ACHN (cell line): Measurements from ENCODE around the gene LRRC25.
"Not testable (repeated sequence)": the region's sequence is repeated elsewhere in the genome, so short reads cannot be mapped to it uniquely, and the experiment has no call there.

Experiments used
- DNase-seq: peaks from one replicate; pipeline ENCODE4 v3.0.0-alpha.2; 2015
- in situ Hi-C: cut with HindIII; loops from 2 replicates; pipeline ENCODE4 v1.10.0; 2017; ENCODE audit warnings: low sequenced_read_pairs, low pct_ligation_motif_present, low pct_unique_long_range_greater_than_20kb

The LRRC25 gene

DNA sequence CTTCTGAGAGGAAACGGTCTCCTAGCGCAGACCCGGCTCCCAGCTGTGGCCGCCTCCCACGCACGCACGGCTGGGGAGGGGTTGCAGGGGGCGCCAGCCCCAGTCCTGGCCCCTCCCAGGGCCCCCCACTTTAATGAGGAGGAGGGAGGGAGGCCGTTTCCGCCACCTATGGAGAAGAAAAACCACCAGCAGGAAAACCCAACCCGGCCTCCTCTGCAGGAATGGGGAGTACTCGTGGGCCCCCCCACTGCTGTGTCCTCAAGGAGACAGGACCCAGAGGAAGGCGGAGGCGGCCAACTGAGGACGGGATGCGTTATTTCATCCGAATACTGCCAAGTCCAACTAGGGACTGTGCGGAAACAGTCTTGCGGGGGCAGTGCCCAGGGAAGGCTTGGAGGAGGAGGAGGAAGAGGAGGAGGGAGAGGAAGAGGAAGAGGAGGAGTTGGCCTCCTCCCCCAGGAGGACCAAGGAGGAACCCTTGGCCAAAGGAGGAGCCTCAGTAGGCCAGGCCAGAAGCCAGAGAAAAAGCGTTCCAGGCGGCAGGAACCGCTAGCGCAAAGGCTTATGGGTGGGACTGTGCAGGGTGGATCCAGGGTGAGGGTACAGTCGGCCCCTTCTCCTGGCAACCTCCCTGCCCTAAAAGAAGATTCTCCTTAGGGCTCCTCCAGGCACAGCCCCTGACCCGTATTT is 17.9 kb upstream of the LRRC25 start:
- in situ Hi-C loops: no loop called here
- no peak for DNase-seq

DNA sequence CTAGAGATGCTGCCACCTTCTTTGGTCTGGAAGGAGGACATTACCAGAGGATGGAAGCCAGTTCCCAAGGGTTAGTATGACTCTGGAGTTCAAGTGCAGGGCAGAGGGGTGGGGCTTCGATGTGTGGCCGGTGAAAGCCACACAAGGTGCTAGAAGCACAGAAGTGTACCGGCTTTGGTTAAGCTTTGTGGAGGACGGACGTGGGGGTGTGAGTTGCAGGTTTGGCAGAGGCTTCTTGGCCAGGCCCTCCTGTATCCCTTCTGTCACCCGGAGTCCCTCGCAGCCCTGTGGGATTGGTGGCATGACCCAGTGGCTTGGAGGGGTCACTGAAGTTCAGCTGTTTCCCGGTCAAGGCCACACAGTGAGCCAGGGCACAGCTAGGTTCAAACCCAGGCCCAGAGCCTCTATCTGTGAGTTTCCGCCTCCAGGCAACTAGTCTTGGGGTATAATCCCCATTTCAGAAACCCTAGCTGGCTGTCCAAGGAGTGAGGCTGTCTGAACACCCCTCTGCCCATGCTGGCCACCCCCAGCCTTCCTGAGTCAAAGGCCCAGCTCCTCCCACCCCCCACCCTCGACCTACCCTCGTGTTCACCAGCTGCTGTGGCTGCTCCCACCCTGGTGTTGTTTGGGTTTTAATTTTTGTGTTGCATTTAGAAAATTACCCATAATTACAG is 17.2 kb upstream of the LRRC25 start:
- no peak for DNase-seq
- in situ Hi-C loops: no loop called here

DNA sequence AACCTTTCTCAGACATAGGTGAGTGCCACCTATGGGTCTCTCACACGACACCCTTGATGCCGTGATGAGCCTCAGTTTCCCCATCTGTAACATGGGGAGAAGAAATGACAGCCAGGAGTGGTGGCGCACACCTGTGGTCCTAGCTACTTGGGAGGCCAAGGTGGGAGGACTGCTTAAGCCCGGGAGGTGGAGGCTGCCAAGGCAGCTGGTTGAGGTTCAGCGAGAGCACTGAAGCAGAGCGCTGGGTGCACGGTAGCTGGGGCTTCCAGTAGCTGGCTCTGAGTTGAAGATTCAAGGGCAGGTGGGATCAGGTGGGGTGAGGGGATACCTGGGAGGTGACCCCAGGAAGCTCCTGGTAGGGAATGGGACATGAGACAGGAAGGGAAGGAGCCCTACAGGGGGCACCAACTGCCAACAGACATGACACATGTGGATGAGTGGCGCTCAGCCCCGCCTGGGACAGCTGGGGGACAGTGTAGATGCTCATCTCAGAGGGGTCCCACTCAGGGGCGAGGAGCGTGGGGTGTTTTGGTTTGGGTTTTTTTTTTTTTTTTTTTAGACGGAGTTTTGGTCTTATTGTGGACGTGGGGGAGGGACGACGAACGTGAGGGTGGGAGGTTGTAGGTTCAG is 15.3 kb upstream of the LRRC25 start:
- no peak for DNase-seq
- in situ Hi-C loops: no loop called here

DNA sequence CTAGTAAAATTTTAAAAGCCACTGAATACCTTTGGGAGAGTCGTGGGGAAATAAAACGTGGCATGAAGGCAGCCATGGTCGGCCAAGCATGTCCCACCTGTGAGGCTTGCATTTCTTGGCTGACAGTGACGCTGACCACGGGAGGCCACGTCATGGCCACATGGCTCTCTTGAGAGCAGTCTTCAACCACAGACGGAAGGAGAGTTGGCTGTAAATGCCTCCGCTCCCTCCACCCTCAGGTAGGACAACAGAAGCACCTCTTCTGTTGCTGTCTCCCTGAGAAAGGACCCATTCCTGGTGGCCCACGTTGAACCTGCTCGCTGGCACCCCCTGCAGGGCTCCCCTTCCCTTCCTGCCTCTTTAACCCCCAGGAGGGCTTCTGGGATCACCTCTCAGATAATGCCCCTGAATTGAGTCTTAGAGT is 10.6 kb upstream of the LRRC25 start:
- in situ Hi-C loops: no loop called here
- DNase-seq: peak; percentile 95

DNA sequence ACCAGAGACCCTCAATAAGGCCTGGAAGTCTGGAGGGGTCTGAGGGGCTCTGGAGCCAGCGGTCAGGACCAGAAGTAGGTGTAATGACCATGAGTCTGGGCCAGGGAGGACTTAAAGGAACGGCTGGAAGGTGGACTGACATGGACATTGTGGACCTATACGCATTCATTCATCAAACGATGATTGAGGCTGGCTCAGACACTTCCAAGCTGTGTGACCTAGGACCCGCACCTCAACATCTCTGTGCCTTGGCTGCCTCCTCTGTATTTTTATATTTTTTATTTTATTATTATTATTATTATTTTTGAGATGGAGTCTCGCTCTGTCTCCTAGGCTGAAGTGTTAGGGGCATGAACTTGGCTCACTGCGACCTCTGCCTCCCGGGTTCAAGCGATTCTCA is 9.3 kb upstream of the LRRC25 start:
- no peak for DNase-seq
- in situ Hi-C loops: no loop called here

DNA sequence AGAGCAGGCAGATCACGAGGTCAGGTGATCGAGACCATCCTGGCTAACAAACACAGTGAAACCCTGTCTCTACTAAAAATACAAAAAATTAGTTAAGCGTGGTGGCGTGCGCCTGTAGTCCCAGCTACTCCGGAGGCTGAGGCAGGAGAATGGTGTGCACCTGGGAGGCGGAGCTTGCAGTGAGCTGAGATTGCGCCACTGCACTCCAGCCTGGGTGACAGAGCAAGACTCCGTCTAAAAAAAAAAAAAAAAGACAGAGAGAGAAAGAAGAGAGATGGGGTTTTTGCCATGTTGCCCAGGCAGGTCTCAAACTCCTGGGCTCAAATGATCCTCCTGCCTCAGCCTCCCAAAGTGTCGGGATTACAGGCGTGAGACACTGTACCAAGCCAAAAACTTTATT is 8.3 kb upstream of the LRRC25 start:
- in situ Hi-C loops, DNase-seq: not testable (repeated sequence)

DNA sequence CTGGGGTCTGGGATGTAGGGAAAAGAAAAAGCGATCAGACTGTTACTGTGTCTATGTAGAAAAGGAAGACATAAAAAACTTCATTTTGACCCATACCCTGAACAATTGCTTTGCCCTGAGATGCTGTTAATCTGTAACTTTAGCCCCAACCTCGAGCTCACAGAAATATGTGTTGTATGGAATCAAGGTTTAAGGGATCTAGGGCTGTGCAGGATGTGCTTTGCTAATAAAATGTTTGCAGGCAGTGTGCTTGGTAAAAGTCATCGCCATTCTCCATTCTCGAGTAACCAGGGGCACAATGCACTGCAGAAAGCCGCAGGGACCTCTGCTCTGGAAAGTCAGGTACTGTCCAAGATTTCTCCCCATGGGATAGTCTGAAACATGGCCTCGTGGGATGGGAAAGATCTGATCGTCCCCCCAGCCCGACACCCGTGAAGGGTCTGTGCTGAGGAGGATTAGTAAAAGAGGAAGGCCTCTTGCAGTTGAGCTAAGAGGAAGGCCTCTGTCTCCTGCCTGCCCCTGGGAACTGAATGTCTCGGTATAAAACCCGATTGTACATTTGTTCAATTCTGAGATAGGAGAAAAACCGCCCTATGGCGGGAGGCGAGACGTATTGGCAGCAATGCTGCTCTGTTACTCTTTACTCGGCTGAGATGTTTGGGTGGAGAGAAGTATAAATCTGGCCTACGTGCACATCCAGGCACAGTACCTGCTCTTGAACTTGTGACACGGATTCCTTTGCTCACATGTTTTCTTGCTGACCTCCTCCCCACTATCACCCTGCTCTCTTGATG is 5.2 kb upstream of the LRRC25 start:
- in situ Hi-C loops, DNase-seq: not testable (repeated sequence)

DNA sequence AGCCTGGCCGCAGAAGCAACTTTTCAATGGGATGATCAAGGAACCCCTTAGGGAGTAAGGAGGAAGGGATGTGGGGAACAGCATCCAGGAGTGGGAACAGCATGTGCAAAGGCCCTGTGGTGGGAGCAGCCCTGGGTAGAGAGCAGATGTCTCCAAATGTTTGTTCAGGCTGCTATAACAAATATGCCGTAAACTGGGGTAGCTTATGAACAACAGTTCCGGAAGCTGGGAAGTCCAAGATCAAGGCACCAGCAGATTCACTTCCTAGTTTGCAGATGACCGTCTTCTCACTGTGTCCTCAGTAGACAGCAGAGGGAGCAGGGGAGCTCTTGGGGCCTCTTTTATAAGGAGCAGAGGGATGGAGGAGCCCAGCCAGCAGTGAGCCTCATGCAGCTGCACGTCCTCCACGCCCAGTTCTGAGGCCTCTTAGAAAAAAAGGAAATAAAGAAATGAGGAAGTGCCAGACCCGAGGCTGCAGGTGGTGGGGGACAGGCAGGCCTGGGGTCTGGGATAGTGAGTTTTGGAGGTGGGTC is 4.2 kb upstream of the LRRC25 start:
- DNase-seq: peak; percentile 88
- in situ Hi-C loops: no loop called here

DNA sequence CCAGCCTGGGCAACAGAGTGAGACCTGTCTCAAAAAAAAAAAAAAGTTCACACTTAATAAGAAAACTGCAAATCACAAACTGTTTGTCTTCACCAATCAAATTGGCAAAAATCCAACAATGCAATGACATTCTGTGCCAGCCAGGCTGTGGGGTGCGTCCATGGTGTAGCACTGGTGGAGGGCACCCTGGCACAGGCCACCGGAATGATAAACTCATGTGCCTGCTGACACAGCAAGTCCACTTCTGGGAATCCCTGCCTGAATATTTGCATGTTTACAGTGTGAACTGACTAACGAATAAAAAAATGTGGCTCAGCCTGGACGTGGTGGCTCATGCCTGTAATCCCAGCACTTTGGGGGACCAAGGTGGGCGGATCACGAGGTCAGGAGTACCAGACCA is 1.6 kb upstream of the LRRC25 start:
- DNase-seq: no peak
- in situ Hi-C loops: no loop called here

DNA sequence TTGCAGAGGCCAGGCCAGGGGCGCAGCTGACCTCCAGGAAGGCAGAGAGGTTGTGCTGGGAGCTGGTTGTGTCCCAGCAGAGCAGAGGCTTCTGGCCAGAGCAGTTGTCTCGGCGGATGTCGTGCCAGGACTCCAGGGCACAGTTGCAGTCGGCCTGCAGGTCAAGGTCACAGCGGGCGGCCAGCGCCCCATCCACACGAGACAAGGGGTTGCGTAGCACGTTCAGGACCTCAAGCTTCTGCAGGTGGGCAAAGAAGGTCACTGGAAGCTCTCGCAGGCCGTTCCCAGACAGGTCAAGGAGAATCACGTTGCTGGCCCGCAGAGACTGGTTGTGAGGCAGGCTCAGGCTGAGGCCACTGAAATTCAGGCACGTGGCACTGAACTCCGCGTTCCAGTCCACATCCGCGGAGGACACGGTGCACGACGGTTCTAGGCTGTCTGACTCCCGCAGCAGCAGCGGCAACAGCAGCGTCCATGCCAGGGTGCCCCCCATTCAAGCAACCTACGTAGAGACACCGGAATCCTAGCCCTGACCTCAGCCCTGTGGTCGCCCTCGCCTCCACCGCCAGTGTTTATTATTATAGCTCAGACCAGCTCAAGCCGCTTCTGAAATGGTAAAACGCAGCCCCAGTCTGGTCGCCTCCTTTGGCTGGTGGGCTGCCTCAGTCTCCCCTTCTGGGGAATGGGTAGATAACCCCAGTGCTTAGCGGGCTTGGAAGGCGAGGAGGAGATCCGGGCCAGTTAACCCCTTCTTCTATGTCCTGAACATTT is 766 bp downstream of the LRRC25 start:
- in situ Hi-C loops: no loop called here
- DNase-seq: no peak

DNA sequence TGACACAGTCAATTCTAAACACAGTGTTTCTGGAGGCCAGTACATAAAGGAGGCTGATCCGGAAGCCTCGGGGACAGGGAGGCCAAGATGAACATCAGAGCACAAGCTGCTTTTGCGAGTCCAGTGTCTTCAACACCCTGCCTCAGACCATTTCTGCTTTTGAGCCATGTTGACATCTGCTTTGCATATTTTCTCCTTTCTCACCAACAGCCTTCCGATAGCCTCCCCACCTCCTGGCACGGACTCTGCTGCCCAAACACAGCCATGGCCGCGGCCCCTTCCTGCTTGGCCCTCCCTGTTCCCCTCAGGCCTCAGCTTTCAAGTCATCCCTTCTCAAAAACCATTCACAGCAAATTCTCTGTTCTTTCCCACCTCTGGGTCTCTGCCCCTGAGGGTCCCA is 3.6 kb downstream of the LRRC25 start:
- in situ Hi-C loops: no loop called here
- no peak for DNase-seq

DNA sequence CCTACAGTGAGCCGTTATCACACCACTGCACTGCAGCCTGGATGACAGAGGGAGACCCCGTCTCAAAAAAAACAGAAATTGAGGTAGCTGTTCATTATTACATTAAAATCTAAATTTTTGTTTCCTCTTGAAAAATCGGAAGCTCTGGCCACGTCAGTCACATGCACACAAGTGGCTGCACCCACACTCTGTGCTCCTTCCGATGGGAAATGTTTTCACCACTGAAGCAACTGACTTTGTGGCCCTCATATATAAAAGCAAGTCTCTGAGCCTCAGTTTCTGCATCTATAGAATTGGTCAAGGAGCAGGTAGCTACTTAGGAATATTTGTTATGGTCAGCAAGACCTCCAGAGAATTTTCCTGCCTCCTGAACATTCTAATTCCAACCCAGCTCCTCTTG is 4.5 kb downstream of the LRRC25 start:
- no peak for DNase-seq
- in situ Hi-C loops: no loop called here

DNA sequence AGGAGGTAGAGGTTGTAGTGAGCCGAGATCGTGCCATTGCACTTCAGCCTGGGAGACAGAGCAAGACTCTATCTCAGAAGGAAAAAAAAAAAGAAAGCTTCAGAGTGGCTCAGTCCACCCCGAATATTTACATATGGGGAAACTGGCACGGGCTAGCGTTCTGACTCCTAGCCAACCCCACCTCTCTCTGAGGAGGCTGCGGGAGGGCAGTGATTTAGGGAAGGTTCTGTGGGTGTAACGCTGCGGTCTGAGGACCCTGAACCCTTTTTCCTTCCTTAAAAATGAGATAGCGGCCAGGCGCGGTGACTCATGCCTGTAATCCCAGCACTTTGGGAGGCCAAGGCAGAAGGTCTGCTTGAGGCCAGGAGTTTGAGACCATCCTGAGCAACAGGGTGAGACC is 5.0 kb downstream of the LRRC25 start:
- no peak for DNase-seq
- in situ Hi-C loops: no loop called here

DNA sequence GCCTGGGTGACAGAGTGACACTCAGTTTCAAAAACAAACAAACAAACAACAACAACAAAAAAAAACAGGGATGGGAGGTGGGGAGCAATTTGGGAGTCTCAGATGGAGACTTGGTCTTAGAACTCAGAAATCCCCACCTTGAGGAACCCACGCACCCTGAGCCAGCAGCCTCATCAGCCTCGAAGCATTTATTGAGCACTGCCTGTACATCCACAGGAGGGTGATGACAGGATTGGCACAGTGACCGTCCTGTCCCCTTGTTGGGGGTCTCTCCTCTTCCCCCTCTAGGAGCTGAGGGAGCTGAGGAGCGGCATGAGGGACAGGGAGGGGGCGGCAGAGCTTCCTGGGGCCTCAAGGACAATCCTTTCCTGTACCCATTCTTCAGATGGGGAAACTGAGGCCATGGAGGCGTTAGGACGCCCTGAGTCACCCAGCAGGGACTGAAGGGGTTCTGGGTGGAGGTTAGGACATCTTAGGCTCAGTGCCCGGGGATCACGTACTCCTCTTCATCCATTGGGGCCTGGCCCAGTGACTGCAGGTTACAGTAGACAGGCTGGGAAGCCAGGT is 5.8 kb downstream of the LRRC25 start:
- in situ Hi-C loops: no loop called here
- DNase-seq: no peak

DNA sequence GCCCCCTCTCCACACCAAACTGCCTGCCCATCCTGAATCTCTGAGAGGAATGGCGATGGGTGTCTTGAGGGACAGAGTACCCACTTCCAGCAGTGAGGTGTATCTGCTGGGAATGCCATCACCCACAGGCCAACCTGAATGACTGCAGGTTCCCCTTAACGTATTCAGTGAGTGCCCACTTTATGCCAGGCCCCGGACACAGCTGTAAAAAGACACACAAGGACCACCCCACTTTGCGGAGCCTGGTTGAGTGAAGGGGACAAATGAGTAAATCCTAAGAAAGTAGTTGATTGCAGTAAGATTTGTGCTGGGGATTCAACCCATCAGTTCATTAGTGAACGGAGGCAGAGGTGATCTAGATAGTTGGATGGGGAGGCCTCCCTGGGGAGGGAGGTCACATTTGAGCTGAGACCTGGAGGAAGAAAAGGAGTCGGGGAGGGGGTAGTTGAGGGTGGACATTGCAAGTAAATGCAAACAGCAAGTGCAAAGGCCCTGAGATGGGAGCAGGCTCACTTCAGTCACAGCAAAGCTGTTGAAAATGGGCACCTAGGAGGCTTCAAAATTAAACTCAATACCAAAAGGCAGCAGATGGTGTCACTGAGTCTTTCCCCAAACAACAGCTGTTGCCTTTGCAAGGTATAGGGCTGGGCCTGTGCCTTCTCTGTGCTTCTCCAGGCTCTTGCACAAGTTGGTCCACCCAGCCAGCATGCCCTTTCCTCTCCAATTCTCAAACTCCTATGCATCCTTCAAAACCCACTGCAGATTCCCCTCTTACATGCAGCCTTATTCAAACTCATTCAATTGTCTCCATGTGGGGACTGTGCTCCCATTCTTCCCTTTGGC is 7.1 kb downstream of the LRRC25 start:
- DNase-seq: peak; percentile 73
- in situ Hi-C loops: no loop called here

DNA sequence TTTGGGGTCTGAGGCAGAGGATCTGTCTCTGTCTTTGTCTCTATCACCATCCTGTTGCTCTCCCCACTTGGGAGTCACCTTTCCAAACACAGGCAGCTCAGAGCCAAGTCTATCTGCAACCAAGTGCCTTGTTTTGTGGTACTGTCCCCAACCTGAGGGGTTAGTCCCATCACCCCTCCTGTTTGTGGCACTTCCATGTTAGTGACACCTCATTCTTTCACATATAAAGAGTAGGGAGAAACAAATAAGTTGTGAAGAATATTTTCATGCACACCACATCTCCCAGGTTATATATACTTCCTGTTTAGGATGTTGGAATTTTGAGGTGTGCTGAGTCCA is 7.7 kb downstream of the LRRC25 start:
- in situ Hi-C loops: no loop called here
- DNase-seq: no peak

DNA sequence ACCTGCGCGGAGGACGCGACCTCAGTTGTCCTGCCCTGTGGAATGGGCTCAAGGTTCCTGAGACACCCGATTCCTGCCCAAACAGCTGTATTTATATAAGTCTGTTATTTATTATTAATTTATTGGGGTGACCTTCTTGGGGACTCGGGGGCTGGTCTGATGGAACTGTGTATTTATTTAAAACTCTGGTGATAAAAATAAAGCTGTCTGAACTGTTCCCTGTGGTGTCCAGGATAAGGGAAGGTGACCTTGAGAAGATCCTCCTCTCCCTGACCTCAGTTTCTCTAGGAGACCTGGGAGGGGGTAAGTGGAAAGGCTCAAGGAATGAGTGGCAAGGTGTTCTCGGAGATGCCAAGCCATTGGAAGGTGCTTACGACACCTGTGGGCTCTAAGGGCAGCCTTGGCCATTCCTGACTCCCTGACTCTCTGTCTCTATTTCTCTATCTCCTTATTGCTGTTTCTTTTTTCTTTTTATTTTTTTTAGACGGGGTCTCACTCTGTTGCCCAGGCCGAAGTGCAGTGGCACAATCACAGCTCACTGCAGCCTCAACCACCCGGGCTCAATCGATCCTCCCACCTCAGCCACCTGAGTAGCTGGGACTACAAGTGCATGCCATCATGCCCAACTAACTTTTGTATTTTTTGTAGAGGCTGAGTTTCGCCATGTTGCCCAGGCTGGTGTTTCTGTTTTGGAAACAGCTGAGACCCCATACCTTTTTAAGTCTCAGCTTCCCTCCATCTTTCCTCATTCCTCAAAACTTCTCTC is 8.3 kb downstream of the LRRC25 start:
- DNase-seq: no peak
- in situ Hi-C loops: no loop called here
